Stimulated activated naive B cell treated with anti-CD40 and anti-IgM and Interleukin-4, amounts not matched to agents 10 μg/mL and 1 μg/mL and 100 μg/mL, for 72 hours (primary cell): ENCODE results near the gene TMEM178A.

Experiments
- ATAC-seq, 2 donors: fragments of 150-1000 bp; cut with Tn5 transposase; replicated peaks; 2 replicates each; pipeline ENCODE4 v1.10.0; 2021; ENCODE audit warnings: moderate library complexity in 1 of 2
- DNase-seq: peaks from one replicate; pipeline ENCODE4 v3.0.0; 2021
- H3K27ac Mint-ChIP-seq: one replicate; pipeline ENCODE4 v1.8.0; 2022; ENCODE audit warnings: mild to moderate bottlenecking, mixed read lengths
- H3K27me3 Mint-ChIP-seq, 2 donors: one replicate each; pipeline ENCODE4 v1.8.0; 2022; ENCODE audit warnings: mixed read lengths in 2 of 2
- H3K36me3 Mint-ChIP-seq, 2 donors: one replicate each; pipeline ENCODE4 v1.8.0; 2022; ENCODE audit warnings: mixed read lengths in 2 of 2, mild to moderate bottlenecking in 1 of 2
- H3K4me1 Mint-ChIP-seq, 2 donors: one replicate each; pipeline ENCODE4 v1.8.0; 2022; ENCODE audit warnings: mixed read lengths in 2 of 2, mild to moderate bottlenecking in 1 of 2
- H3K4me3 Mint-ChIP-seq, 2 donors: one replicate each; pipeline ENCODE4 v1.8.0; 2022; ENCODE audit warnings: mild to moderate bottlenecking in 2 of 2, mixed read lengths in 2 of 2, moderate library complexity in 1 of 2
- H3K9me3 Mint-ChIP-seq, 2 donors: one replicate each; pipeline ENCODE4 v1.8.0; 2022; ENCODE audit warnings: mixed read lengths in 2 of 2, mild to moderate bottlenecking in 1 of 2

TMEM178A gene

DNA sequence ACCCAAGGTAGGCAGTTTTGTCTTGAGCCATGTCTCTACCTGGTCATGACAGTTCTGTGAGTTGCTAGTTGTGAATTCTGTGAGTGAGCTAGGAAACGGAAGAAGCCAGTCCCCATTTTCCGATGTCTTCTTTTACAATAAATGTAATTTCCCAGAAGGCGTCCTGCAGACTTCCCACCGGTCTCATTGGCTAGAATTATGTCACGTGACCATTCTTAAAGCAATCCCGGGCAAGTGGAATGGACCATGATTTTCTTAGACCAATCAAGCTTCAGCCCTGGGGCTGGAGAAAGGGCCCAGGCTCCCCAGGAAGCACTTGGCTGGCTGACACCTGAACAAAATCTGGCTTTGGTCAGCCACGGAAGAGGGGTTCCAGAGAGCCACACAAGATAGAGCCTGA lies 10.6 kb downstream of the TMEM178A start:
- H3K4me1 Mint-ChIP-seq, result no peaks in the 10 kb centered on the region
- no peak overlapping the region for H3K4me3 Mint-ChIP-seq
- H3K27ac Mint-ChIP-seq, result no peak overlapping the region
- DNase-seq (no peak), ATAC-seq (no peak)
- H3K36me3 Mint-ChIP-seq, result peaks cover 0 to 2% of the 10 kb centered on the region in 2 donors
- H3K9me3 Mint-ChIP-seq, result peaks cover 0 to 4% of the 10 kb centered on the region in 2 donors
- peaks cover 23 to 33% of the 10 kb centered on the region in 2 donors for H3K27me3 Mint-ChIP-seq

DNA sequence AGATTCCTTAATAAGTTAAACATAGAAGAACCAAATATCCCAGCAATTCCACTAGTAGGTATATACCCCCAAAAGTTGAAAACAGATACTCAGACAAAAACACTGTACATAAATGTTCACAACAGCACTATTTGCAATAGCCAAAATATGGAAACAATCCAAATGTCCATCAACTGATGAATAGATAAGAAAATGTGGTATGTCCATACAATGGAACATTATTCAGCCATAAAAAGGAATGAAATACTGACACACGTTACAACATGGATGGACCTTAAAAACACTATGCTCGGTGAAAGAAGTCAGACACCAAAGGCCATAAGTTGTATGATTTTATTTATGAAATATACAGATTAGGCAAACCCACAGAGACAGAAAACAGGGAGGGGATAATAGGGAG lies 12.5 kb downstream of the TMEM178A start:
- peaks cover 0 to 2% of the 10 kb centered on the region in 2 donors for H3K36me3 Mint-ChIP-seq
- DNase-seq (no peak), ATAC-seq (no peak)
- H3K4me1 Mint-ChIP-seq, result no peaks in the 10 kb centered on the region
- H3K4me3 Mint-ChIP-seq, result no peak overlapping the region
- H3K27me3 Mint-ChIP-seq, result peaks cover 13 to 20% of the 10 kb centered on the region in 2 donors
- no peak overlapping the region for H3K27ac Mint-ChIP-seq
- H3K9me3 Mint-ChIP-seq, result peaks cover 0 to 4% of the 10 kb centered on the region in 2 donors

DNA sequence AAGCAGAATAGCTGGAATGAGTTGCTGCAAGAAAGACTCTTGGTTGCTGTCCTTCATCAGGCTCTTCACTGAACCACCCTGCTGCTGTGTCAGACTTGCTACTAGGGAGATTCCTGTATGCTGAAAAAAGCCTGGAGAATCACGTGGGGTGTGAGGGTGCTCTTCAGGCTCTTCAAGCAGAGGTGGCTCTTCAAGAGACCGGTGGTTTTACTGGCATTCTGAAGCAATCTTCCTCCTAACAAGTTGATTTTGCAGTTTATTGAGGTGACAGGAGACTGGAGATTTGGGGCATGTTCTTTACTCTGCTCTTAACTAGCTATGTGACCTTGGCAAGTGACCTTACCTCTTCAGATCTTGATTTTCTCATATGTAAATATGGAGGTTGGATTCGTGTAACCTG lies 14.1 kb downstream of the TMEM178A start:
- H3K9me3 Mint-ChIP-seq, result peaks cover 0 to 4% of the 10 kb centered on the region in 2 donors

GRCh38 chr2:39682066-39682692 lies 16.5 kb downstream of the TMEM178A start:
- Mint-ChIP-seq H3K27ac (no peak overlapping the region), H3K4me3 (no peak overlapping the region), H3K27me3 (peaks cover 8 to 27% of the 10 kb centered on the region in 2 donors), H3K4me1 (no peaks in the 10 kb centered on the region), H3K36me3 (peaks cover 0 to 2% of the 10 kb centered on the region in 2 donors), H3K9me3 (peaks cover 0 to 4% of the 10 kb centered on the region in 2 donors)
- no peak for ATAC-seq
- DNase-seq, result no peak

More for the DNA sequence above, 14.1 kb downstream of the TMEM178A start:
- Mint-ChIP-seq H3K4me1 (no peaks in the 10 kb centered on the region), H3K27ac (no peak overlapping the region), H3K27me3 (peaks cover 8 to 19% of the 10 kb centered on the region in 2 donors), H3K4me3 (no peak overlapping the region), H3K36me3 (peaks cover 0 to 2% of the 10 kb centered on the region in 2 donors)
- DNase-seq (no peak), ATAC-seq (no peak)

DNA sequence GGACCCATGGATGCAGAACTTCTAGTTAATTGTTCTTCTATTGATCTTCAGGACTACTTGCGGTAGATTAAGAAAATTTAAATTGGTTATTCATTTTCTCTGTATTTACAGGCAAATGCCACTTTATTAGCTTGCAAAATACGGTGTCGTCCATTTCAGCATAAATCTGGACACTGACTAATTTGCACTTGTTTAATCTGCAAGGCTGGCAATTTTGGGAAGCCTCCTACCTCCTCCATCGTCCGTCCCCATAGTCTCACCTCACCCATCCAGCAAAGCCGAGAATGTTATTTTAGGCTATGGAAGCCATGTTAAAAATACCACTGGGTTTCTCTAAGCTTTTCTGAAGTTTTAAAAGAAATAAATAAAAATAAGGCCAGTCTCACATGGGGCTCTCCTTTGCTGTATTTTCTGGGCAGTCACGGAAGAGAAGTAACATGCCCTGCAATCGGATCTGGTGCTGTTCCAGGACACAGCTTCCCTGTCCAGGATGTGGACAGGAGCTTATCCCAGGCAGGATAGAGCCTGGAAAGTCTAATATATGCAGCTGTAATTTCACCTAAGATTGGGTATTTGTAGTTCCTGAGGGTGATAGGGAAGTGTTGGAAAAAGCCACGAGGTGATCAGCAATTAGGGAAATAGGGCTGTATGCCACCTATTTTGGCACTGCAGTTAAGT lies 17.4 kb downstream of the TMEM178A start:
- Mint-ChIP-seq H3K4me3 (no peak overlapping the region), H3K4me1 (no peaks in the 10 kb centered on the region), H3K36me3 (no peaks in the 10 kb centered on the region), H3K27ac (no peak overlapping the region), H3K9me3 (peaks cover 0 to 2% of the 10 kb centered on the region in 2 donors), H3K27me3 (peaks cover under 1 to 23% of the 10 kb centered on the region in 2 donors)
- no peak for DNase-seq
- no peak for ATAC-seq

- Mint-ChIP-seq H3K27me3 (peaks cover 0 to 23% of the 10 kb centered on the region in 2 donors), H3K4me1 (no peaks in the 10 kb centered on the region)
These were observed 18.7 kb downstream of the TMEM178A start for GRCh38 chr2:39684464-39684863.

GRCh38 chr2:39685126-39685525 lies 19.4 kb downstream of the TMEM178A start:
- H3K4me1 Mint-ChIP-seq, result no peaks in the 10 kb centered on the region
- H3K36me3 Mint-ChIP-seq, result no peaks in the 10 kb centered on the region
- ATAC-seq (no peak), DNase-seq (no peak)
- H3K27me3 Mint-ChIP-seq, result peaks cover 0 to 17% of the 10 kb centered on the region in 2 donors
- no peak overlapping the region for H3K27ac Mint-ChIP-seq
- no peak overlapping the region for H3K4me3 Mint-ChIP-seq
- H3K9me3 Mint-ChIP-seq, result no peaks in the 10 kb centered on the region

More at GRCh38 chr2:39684464-39684863, 18.7 kb downstream of the TMEM178A start:
- ATAC-seq (no peak), DNase-seq (no peak)
- H3K27ac Mint-ChIP-seq, result no peak overlapping the region
- no peaks in the 10 kb centered on the region for H3K9me3 Mint-ChIP-seq
- H3K4me3 Mint-ChIP-seq, result no peak overlapping the region
- H3K36me3 Mint-ChIP-seq, result no peaks in the 10 kb centered on the region

- peaks cover 4 to 5% of the 10 kb centered on the region in 2 donors for H3K9me3 Mint-ChIP-seq
- no peak for DNase-seq
These were observed 20.7 kb downstream of the TMEM178A start for GRCh38 chr2:39686456-39686855.

GRCh38 chr2:39688181-39688580 lies 22.5 kb downstream of the TMEM178A start:
- Mint-ChIP-seq H3K36me3 (peaks cover 4% of the 10 kb centered on the region in 2 donors), H3K27ac (no peak overlapping the region), H3K4me3 (no peak overlapping the region), H3K4me1 (no peaks in the 10 kb centered on the region), H3K27me3 (peaks cover 5 to 13% of the 10 kb centered on the region in 2 donors), H3K9me3 (peaks cover 4 to 7% of the 10 kb centered on the region in 2 donors)
- no peak for DNase-seq
- ATAC-seq, result no peak

More at GRCh38 chr2:39686456-39686855, 20.7 kb downstream of the TMEM178A start:
- Mint-ChIP-seq H3K36me3 (peaks cover 4% of the 10 kb centered on the region in 2 donors), H3K4me1 (no peaks in the 10 kb centered on the region), H3K4me3 (no peak overlapping the region), H3K27me3 (peaks cover 0 to 13% of the 10 kb centered on the region in 2 donors), H3K27ac (no peak overlapping the region)
- no peak for ATAC-seq

- DNase-seq (no peak), ATAC-seq (no peak)
- H3K4me1 Mint-ChIP-seq, result no peaks in the 10 kb centered on the region
- no peak overlapping the region for H3K4me3 Mint-ChIP-seq
- peaks cover 5 to 13% of the 10 kb centered on the region in 2 donors for H3K27me3 Mint-ChIP-seq
- no peak overlapping the region for H3K27ac Mint-ChIP-seq
- peaks cover 4% of the 10 kb centered on the region in 2 donors for H3K36me3 Mint-ChIP-seq
- peaks cover 4 to 7% of the 10 kb centered on the region in 2 donors for H3K9me3 Mint-ChIP-seq
These were observed 23.6 kb downstream of the TMEM178A start for GRCh38 chr2:39689272-39689841.

GRCh38 chr2:39689876-39690275 lies 24.2 kb downstream of the TMEM178A start:
- H3K36me3 Mint-ChIP-seq, result peaks cover 4% of the 10 kb centered on the region in 2 donors
- H3K9me3 Mint-ChIP-seq, result peaks cover 4 to 7% of the 10 kb centered on the region in 2 donors
- no peak overlapping the region for H3K4me3 Mint-ChIP-seq
- peaks cover 5 to 8% of the 10 kb centered on the region in 2 donors for H3K27me3 Mint-ChIP-seq
- H3K4me1 Mint-ChIP-seq, result no peaks in the 10 kb centered on the region
- no peak overlapping the region for H3K27ac Mint-ChIP-seq
- ATAC-seq (no peak), DNase-seq (no peak)

GRCh38 chr2:39693245-39693644 lies 27.5 kb downstream of the TMEM178A start:
- peaks cover 0 to 5% of the 10 kb centered on the region in 2 donors for H3K27me3 Mint-ChIP-seq
- H3K9me3 Mint-ChIP-seq, result peaks cover 4 to 7% of the 10 kb centered on the region in 2 donors
- no peak overlapping the region for H3K4me3 Mint-ChIP-seq
- H3K36me3 Mint-ChIP-seq, result peaks cover 4% of the 10 kb centered on the region in 2 donors
- DNase-seq (no peak), ATAC-seq (no peak)
- H3K4me1 Mint-ChIP-seq, result no peaks in the 10 kb centered on the region
- H3K27ac Mint-ChIP-seq, result no peak overlapping the region

GRCh38 chr2:39696101-39696553 lies 30.4 kb downstream of the TMEM178A start:
- Mint-ChIP-seq H3K9me3 (peaks cover 6 to 8% of the 10 kb centered on the region in 2 donors), H3K4me3 (no peak overlapping the region), H3K27ac (no peak overlapping the region), H3K4me1 (no peaks in the 10 kb centered on the region), H3K27me3 (peaks cover 5 to 6% of the 10 kb centered on the region in 2 donors), H3K36me3 (peaks cover 0 to under 1% of the 10 kb centered on the region in 2 donors)
- no peak for DNase-seq
- ATAC-seq, result no peak

- DNase-seq, result no peak
- Mint-ChIP-seq H3K9me3 (peaks cover 12% of the 10 kb centered on the region in 2 donors), H3K4me3 (no peak overlapping the region), H3K27ac (no peak overlapping the region), H3K27me3 (peaks cover 4 to 6% of the 10 kb centered on the region in 2 donors), H3K36me3 (peaks cover 4 to 5% of the 10 kb centered on the region in 2 donors), H3K4me1 (no peaks in the 10 kb centered on the region)
- no peak for ATAC-seq
These were observed 31.1 kb downstream of the TMEM178A start for GRCh38 chr2:39696838-39697237.
